ENCODE measurements around the gene S100P. TPM values are rescaled to one million over a fixed set of nuclear protein-coding genes. Genes with fewer than 3 reads are reported as not detected.

The S100P gene
- total RNA-seq, 1 experiment from 2014 or later, result 0.45 TPM

DNA sequence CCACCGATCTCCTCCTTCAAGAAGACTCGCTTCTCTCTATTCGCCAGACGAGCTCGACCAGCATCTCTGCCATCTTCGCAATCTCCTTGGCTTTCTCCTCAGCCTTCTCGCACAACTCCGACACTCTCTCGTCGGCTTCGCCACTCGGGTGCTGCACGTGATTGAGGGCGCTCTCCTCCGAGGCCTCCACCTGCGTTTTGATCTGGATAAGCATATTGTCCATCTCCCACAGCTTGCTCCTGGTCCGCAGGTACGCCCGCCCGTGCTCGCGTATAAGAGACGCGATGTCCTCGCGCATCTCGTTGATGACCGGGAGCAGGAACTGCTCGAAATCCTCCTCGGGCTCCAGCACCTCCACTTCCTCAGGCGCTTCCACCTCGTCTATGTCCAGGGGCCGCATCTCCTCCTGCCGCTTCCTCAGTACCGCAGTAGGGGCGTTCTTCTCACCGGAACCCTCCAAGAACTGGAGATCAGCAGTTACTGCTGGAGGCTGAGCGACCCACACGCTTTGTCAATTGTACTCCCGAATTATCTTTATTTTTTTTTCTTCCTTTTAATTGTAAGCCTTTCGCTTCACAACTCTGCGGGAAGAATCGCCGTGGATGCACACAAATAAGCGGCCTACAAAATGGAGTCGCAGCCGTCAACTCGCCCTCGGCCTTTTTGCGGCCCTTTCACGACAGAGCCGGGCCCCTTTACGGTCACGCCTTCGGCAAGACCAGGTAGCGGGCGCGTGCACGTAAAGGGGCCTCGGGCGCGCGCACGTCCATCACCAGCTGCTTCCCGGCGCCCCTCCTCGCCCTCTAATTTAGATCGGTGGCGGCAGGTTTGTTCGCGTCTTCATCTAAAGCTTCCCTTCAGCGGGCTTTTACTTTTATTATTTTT lies 15.8 kb downstream of the S100P start, which contains the start of gene MRFAP1L1:
TSS of gene MRFAP1L1 (minus strand) at position 636 of the 885 bp plus-strand sequence. CDS start at position 400, 236 bp downstream.
- DNase-seq (ENCODE audit: low spot score), result peak; percentile 98
- H3K27me3 ChIP-seq (replicated peaks; ENCODE audit: insufficient read depth, low read depth, low read length, poor library complexity), result no peaks in the 10 kb centered on the region
- POLR2A ChIA-PET (ENCODE audit: low non-redundant PET), result interaction anchor here (0.6 kb wide), 2 partner anchors 36 to 75 kb away, joined by 4 to 7 read pairs; no protein-coding TSS in a partner anchor
- CTCF ChIA-PET, result interaction anchor here (0.5 to 0.6 kb wide), 3 partner anchors 11 to 729 kb away, joined by 3 to 9 read pairs (median 3); no protein-coding TSS in a partner anchor
- H3K36me3 ChIP-seq (ENCODE audit: insufficient read depth, low read length, poor library complexity, severe bottlenecking), result peaks cover 10% of the 10 kb centered on the region
- peak within 1 kb of the TSS; percentile 65 for H3K27ac ChIP-seq (ENCODE audit: low read depth, low read length, poor library complexity, severe bottlenecking)
- peak within 1 kb of the TSS; percentile 72 for H3K4me3 ChIP-seq (ENCODE audit: low read depth, low read length, poor library complexity, severe bottlenecking)
- BruUV-seq (replicated peaks), result TSS peak; percentile 84
- TF ChIP-seq CTCF (conservative IDR thresholded peaks at IDR 0.05; ENCODE audit: low read depth, low read length), result no peak
- TF ChIP-seq EZH2 (IDR thresholded peaks at IDR 0.05; ENCODE audit: borderline replicate concordance, low read depth, low read length, poor library complexity, severe bottlenecking), result no peak
- H3K9me3 ChIP-seq (ENCODE audit: low read depth, low read length, poor library complexity, severe bottlenecking), result no peaks in the 10 kb centered on the region
- intact Hi-C loops (cut with micrococcal nuclease; ENCODE audit: unreplicated experiment), result no loop called here
- peaks cover 17% of the 10 kb centered on the region for H3K4me1 ChIP-seq (ENCODE audit: insufficient read depth, low read length, poor library complexity, severe bottlenecking)

DNA sequence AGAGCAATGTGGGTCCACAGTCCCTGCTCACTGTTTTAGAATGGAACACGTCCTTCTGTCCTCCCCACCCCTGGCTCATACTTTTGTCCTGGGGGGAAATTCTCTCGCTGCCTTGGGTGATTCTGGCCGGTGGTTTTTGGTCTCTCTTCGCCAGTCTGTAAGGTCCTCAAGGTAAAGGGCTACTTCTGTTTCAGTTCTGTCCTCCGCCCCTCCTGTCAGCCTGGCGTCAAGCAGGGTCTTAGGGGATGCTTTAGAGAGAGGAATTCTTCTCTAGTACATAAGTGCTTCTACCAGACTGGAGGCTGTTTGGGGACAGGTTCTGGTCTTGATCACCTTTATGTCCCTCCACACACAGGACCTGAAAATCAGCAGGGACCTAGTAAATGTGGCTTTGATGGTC lies 16.6 kb downstream of the S100P start:
- ChIA-PET CTCF (no interaction called here), POLR2A (ENCODE audit: low non-redundant PET) (interaction anchor here (0.6 kb wide), 1 partner anchor 74 kb away, joined by 7 read pairs; no protein-coding TSS in a partner anchor)
- no peak for DNase-seq (ENCODE audit: low spot score)
- intact Hi-C loops (cut with micrococcal nuclease; ENCODE audit: unreplicated experiment), result no loop called here
- TF ChIP-seq EZH2 (IDR thresholded peaks at IDR 0.05; ENCODE audit: borderline replicate concordance, low read depth, low read length, poor library complexity, severe bottlenecking) (no peak), CTCF (conservative IDR thresholded peaks at IDR 0.05; ENCODE audit: low read depth, low read length) (no peak)
- H3K27me3 ChIP-seq (replicated peaks; ENCODE audit: insufficient read depth, low read depth, low read length, poor library complexity), result no peaks in the 10 kb centered on the region
- peak overlapping the region; percentile 72 for H3K4me3 ChIP-seq (ENCODE audit: low read depth, low read length, poor library complexity, severe bottlenecking)
- H3K27ac ChIP-seq (ENCODE audit: low read depth, low read length, poor library complexity, severe bottlenecking), result peak overlapping the region; percentile 65
- H3K36me3 ChIP-seq (ENCODE audit: insufficient read depth, low read length, poor library complexity, severe bottlenecking), result peaks cover 10% of the 10 kb centered on the region
- BruUV-seq (replicated peaks), result TSS peak; percentile 24
- no peaks in the 10 kb centered on the region for H3K9me3 ChIP-seq (ENCODE audit: low read depth, low read length, poor library complexity, severe bottlenecking)
- peaks cover 17% of the 10 kb centered on the region for H3K4me1 ChIP-seq (ENCODE audit: insufficient read depth, low read length, poor library complexity, severe bottlenecking)

GRCh38 chr4:6710996-6711395 lies 17.3 kb downstream of the S100P start:
- intact Hi-C loops (cut with micrococcal nuclease; ENCODE audit: unreplicated experiment), result no loop called here
- Histone ChIP-seq H3K36me3 (ENCODE audit: insufficient read depth, low read length, poor library complexity, severe bottlenecking) (peaks cover 10% of the 10 kb centered on the region), H3K27ac (ENCODE audit: low read depth, low read length, poor library complexity, severe bottlenecking) (no peak overlapping the region), H3K27me3 (replicated peaks; ENCODE audit: insufficient read depth, low read depth, low read length, poor library complexity) (no peaks in the 10 kb centered on the region), H3K4me3 (ENCODE audit: low read depth, low read length, poor library complexity, severe bottlenecking) (no peak overlapping the region), H3K4me1 (ENCODE audit: insufficient read depth, low read length, poor library complexity, severe bottlenecking) (peaks cover 17% of the 10 kb centered on the region), H3K9me3 (ENCODE audit: low read depth, low read length, poor library complexity, severe bottlenecking) (no peaks in the 10 kb centered on the region)
- no peak for DNase-seq (ENCODE audit: low spot score)
- TF ChIP-seq CTCF (conservative IDR thresholded peaks at IDR 0.05; ENCODE audit: low read depth, low read length), result no peak
- no peak for TF ChIP-seq EZH2 (IDR thresholded peaks at IDR 0.05; ENCODE audit: borderline replicate concordance, low read depth, low read length, poor library complexity, severe bottlenecking)
- POLR2A ChIA-PET (ENCODE audit: low non-redundant PET), result no interaction called here
- BruUV-seq (replicated peaks), result no TSS peak
- CTCF ChIA-PET, result no interaction called here

Data from A673 (cell line).